Measurements from ENCODE around the gene LLCFC1. TPM values are rescaled to one million over a fixed set of nuclear protein-coding genes. Genes with fewer than 3 reads are reported as not detected.
"Not testable (repeated sequence)": the region's sequence is repeated elsewhere in the genome, so short reads cannot be mapped to it uniquely, and the experiment has no call there.

LLCFC1 gene
- polyA plus RNA-seq, 1 donor = 0.25 TPM

- DNase-seq (ENCODE audit: low read depth) = no peak
Measured at GRCh38 chr7:142942746-142943145, 3.5 kb downstream of the LLCFC1 start.

GRCh38 chr7:142943706-142944268, 4.5 kb downstream of the LLCFC1 start:
- DNase-seq (ENCODE audit: low read depth) = no peak

DNA sequence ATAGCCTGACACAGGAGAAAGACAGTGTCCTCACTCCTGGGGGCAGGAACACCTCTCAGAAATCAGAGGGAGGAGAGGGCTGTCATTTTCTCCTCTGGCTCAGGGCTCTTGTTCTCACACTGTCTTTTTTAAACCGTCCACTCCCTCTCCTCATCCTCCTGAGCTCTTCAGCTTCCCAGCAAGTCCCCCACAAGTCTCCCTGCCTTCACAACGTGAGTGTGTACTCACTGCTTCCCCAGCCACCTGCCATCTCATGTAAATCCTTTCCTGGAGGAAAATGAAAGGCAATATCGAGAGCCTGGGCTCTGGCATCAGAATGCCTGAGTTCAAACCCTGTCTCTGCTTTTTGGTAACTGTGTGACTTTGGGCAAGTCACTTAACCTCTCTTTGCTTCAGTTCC, 5.7 kb downstream of the LLCFC1 start:
- no peak for DNase-seq (ENCODE audit: low read depth)

DNA sequence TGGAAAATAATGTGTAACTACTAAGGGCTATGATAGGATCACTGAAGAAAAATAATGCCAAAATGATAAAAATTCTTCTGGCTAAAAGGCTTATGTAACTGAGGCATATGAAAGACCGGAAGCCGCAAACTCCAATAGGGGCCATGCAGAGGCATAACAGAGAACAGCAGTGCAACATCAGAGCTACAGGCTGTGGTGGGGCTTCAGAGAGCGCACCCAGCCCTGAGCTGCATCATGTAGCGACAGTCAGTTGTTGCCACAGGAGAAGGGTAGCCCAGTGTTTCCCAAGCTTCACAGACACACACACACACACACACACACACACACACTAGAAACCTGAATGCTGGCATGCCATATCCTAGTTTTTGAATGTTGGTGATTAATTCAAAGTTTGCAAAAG, 9.3 kb downstream of the LLCFC1 start:
- DNase-seq (ENCODE audit: low read depth) = no peak

DNA sequence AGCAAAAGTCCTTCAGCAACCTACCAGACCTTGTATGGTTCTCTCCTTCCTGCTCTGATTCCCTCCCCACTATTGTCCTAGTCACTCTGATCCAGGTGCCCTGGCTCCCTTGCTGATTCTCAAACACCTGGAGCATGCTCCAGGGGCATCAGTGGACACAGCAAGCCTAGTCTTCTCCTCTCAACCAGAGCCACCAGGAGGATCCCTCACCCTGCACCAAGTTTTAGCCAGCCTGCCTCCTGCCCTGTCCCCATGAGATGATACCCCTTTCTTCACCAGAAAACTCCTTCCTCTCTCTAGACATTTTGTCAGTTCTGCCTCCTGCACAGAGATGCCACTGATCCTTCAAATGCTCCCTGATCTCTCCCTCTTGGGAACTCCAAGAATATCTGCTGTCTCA, 11.0 kb downstream of the LLCFC1 start:
- no peak for DNase-seq (ENCODE audit: low read depth)

GRCh38 chr7:142954680-142955268, 15.5 kb downstream of the LLCFC1 start:
- no peak for DNase-seq (ENCODE audit: low read depth)

DNA sequence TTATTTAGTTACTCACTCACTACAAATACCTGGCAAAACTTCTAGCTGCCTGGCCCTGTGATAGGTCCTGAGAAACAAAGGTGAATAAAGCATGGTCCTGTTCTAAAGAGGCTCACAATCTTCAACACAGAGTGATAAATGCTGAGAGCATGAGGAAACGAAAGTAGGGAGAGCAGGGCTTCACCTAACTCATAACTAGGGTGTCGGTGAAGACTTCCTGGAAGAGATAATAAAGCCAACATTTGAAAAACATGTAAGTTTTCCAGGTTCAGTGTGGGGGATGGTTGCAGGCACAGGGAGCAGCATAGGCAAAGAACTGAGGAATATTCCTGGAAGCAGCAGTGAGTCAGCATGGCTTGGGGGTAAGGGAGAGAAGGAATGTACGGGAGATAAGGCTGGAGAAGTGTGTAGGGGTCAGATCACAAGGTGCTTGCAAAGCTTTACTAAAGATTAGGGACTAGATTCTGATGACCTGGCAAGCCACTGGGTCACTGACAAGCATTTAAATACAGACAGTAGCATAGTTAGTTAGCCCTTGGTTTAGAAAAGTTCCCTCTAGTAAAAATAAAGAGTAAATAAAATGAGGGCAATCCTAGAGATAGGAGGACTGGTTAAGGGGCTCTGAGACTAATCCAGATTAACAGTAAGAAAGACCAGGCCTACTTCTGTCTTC, 17.8 kb downstream of the LLCFC1 start:
- no peak for DNase-seq (ENCODE audit: low read depth)

DNA sequence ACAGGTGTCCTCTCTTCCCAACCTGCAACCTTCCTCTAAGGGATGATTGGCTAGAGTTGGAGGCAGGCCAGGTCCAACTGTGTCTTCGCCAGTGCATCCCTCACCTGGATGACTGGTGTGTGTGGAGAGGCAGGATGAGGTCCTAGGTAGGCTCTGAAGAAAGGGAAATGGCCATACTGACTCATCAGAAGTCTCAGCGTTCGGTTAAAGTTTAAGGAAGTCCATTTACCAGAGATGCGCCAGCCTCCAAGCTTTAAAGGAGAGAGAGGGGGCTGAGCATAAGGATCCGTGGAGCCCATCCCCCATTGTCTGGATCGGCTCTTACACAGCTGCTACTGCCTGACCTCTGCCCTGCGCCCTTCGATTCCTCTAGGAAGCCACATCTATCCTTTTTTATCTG, 18.4 kb downstream of the LLCFC1 start:
- no peak for DNase-seq (ENCODE audit: low read depth)

- DNase-seq (ENCODE audit: low read depth) = no peak
Measured at GRCh38 chr7:142959202-142959601, 19.9 kb downstream of the LLCFC1 start.

DNA sequence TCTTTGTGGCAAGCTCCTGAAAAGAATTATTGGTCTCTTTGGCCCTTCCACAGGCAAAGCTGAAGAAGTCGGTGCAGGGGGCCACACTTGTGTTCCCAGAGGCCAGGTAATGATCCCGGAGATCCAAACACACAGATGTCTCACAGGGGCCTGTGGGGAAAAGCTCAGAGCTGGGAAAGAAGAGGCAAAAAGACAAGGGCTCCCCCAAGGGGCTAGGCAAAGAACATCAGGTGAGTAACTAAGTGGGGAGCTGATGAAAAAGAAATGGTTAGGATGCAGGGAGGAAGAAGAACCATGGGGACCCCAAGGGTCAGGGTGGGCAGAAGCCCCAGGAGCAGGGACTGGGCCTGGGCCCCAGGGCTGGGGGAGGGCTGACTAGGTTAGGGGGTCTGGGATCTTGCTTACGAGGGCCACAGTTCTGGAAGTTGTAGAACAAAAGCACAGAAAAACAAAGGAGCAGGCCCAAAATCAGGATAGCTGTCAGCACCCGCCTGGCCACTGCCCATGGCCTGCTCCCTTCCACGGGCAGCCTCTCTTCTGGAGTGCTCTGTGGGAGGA, 21.8 kb downstream of the LLCFC1 start:
- DNase-seq (ENCODE audit: low read depth) = no peak

DNA sequence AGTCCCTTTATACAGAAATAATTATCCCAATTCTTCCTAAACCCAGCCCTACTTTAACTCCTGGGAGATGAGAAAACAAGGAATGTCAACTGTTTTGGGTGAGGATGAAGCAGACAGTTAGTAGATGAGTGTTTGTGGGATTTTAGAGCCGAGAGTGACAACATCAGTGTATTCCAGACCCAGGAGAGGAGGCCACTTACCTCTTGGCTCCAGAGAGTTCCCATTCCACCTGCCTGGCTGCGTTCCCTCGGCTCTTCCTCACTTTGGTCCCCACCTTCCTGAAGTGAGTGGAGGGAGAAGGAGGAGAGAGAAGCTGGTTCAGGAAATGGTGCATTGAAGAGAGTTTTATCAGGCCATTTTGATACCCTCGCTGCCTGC, 22.3 kb downstream of the LLCFC1 start:
- DNase-seq (ENCODE audit: low read depth) = no peak

GRCh38 chr7:142961973-142962926, 23.0 kb downstream of the LLCFC1 start, which contains the start of gene KEL:
KEL (minus strand) TSS chr7:142962363; CDS start chr7:142962206, 157 bp downstream.
- DNase-seq (ENCODE audit: low read depth) = no peak

GRCh38 chr7:142962991-142963390, 23.7 kb downstream of the LLCFC1 start:
- DNase-seq (ENCODE audit: low read depth) = no peak

- DNase-seq (ENCODE audit: low read depth) = no peak
Measured at GRCh38 chr7:142963993-142964392, 24.7 kb downstream of the LLCFC1 start.

DNA sequence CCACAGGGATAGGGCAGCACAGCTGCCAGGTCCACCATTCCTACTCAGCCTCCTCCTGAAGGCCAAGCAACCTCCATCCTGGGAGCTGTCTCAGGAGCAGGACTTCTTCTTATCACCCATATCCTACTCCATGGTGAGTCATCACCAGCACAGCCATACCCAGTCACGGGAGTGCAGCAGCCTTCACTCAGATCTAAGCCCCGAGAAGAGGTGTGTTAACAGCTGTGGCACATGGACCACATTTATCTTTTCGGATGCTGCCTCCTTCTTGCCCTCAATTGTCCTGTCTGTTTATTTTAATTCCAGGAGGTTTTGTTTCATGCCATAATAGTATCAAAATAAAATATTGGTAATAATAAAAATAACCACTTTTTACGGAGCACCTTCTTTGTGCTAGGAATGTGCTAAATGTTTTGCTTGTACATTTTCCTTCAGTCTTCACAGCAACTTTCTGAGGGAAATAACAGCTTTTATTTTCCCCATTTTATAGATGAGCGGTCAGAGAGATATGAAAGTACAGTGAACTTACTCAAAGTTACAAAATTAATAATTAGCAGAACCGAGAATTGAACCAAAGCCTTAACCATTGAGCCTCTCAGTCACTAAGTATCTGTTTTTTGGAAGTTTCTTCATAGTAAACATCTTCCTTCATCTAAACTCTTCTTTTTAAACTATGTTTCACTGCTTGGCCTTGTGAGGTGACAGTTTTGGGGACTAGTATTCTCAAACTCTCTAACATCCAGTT, 25.4 kb downstream of the LLCFC1 start:
- no peak for DNase-seq (ENCODE audit: low read depth)

DNA sequence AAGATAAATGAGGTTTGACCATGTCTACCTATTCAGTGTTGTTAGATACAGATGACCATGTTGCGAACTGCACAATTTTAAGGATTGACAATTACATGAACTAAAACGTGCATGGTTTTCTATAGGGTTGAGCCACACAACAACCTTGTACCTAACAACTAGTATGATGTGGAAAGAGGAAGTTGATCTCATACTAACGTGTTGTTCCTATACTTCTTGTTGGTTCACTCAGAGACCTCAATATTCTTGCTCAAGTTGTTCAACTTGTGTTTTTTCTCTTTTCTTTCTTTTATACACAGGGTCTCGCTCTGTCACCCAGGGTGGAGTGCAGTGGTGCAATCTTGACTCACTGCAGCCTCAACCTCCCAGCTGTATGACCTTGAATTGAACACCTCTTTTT, 28.9 kb downstream of the LLCFC1 start:
- no peak for DNase-seq (ENCODE audit: low read depth)

DNA sequence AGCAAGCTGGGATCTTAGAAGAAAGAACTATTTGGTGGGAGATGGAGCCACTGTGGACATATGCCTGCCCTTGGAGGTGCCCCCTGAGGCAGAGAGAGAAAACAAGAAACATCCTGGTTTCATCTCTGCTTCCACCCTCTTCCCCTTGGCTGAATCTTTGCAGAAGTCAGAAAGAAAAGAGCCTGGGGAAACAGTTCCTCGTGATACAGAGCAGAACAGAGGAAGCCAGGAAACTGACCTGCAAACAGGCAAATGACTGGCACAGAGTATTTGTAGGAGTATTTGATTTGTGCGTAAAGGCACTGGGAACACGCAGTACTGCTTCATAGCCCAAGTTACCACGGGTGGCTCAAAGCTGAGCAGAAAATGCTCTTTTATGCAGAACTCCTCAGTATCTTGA, 29.9 kb downstream of the LLCFC1 start:
- no peak for DNase-seq (ENCODE audit: low read depth)

DNA sequence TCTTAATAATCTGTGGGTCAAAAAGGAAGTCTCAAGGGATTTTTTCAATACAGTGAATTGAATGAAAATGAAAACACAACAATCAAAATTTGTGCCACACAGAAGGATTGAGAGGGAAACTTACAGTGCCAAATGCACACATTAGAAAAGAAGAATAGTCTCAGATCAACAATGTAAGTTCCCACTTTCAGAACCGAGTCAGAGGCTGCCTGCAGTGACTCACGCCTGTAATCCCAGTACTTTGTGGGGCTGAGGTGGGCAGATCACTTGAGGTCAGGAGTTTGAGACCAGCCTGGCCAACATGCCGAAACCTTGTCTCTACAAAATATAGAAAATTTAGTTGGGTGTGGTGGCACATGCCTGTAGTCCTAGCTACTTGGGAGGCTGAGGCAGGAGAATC, 35.3 kb downstream of the LLCFC1 start:
- no peak for DNase-seq (ENCODE audit: low read depth)

- not testable (repeated sequence) for DNase-seq (ENCODE audit: low read depth)
Measured at GRCh38 chr7:142978402-142978801, 39.1 kb downstream of the LLCFC1 start.

DNA sequence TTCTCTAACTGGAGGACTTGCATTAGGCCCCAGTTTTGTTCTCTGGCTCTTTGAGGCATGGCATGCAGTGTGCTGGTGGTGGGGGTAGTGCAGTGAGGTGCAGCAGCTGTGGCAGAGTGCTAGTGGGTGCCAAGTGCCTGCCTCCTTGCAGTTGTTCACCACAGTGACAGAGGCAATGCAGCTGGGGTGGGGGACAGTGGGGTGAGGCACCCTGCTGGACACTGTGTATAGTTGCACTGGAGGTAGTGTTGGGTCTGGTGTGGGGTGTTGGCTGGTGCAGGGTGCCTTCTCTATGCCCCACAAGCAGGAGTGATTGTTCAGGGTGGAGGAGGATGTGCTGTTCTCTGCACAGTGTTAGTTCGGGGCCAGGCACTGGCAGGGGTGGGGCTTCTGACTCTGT, 44.5 kb downstream of the LLCFC1 start:
- DNase-seq (ENCODE audit: low read depth) = no peak

GRCh38 chr7:142984297-142984696, 45.0 kb downstream of the LLCFC1 start:
- no peak for DNase-seq (ENCODE audit: low read depth)

All from forelimb muscle (tissue), 1 donor.